Endothelial cell of umbilical vein (primary cell): ENCODE data around the gene FAM120B. TPM values are rescaled to one million over a fixed set of nuclear protein-coding genes. Genes with fewer than 3 reads are reported as not detected.

Experiments used
- BruUV-seq: library from RNA; stranded (reverse); fragments of 400-500 nt; replicated peaks from 2 replicates; lab custom pipeline; 2021; lab: Mats Ljungman, UMichigan
- CTCF ChIA-PET: fragments of 300-600, 350-600 bp; sonication (Branson Sonifier 250); formaldehyde crosslinking; loops from one replicate; lab custom pipeline; 2021; ENCODE audit warnings: antibody characterized with exemption, inconsistent platforms; lab: Charles Lee
- POLR2A ChIA-PET: fragments of 300-600, 350-600 bp; sonication (Branson Sonifier 250); formaldehyde crosslinking; loops from one replicate; lab custom pipeline; 2021; ENCODE audit warnings: antibody characterized with exemption, inconsistent platforms; lab: Charles Lee
- DNase-seq: peaks from one replicate; pipeline ENCODE4 v3.0.0-alpha.2; 2011; ENCODE audit warnings: low read depth, low spot score
- FAIRE-seq: peaks from 2 replicates; lab custom pipeline; 2011; peaks lifted over from hg19 to GRCh38; lab: Jason Lieb, UNC
- H2AFZ ChIP-seq: 2 replicates; pipeline ENCODE4 v1.6.0; 2012; ENCODE audit warnings: low read depth, low read length, control low read depth, inconsistent platforms
- H3K27ac ChIP-seq: 2 replicates; pipeline ENCODE4 v1.5.1; 2011; ENCODE audit warnings: low read depth, mild to moderate bottlenecking, control low read depth, low read length, moderate library complexity; ENCODE audit not compliant: insufficient read depth
- H3K27me3 ChIP-seq, 2 experiments: 2 replicates each; pipeline versions ENCODE4 v1.6.0 to v1.6.1; 2011; ENCODE audit warnings: low read length in 2 of 2, mixed read lengths in 1 of 2; ENCODE audit not compliant: control insufficient read depth in 2 of 2, insufficient read depth in 2 of 2
- H3K36me3 ChIP-seq, 2 experiments: 2 replicates in 1 of 2; 3 replicates in 1 of 2; pipeline ENCODE4 v1.5.1; 2011; ENCODE audit warnings: low read length in 2 of 2, mild to moderate bottlenecking in 1 of 2, moderate library complexity in 1 of 2; ENCODE audit not compliant: control insufficient read depth in 2 of 2, insufficient read depth in 2 of 2; ENCODE audit errors: extremely low read depth in 1 of 2
- H3K4me1 ChIP-seq: 3 replicates; pipeline ENCODE4 v1.5.1; 2011; ENCODE audit warnings: mild to moderate bottlenecking, low read length; ENCODE audit not compliant: control insufficient read depth, insufficient read depth; ENCODE audit errors: extremely low read depth
- H3K4me2 ChIP-seq: 2 replicates; pipeline ENCODE4 v1.6.1; 2011; ENCODE audit warnings: low read length, control low read depth, mixed read lengths; ENCODE audit not compliant: insufficient read depth
- H3K4me3 ChIP-seq, 3 experiments: fragments of 200-600 bp in 1 of 3; sonication (generic), shearing (Covaris generic) in 1 of 3; replicated peaks in 1 of 3; 2 replicates each; pipeline ENCODE4 v1.5.1; 2011 to 2016; ENCODE audit warnings: control low read depth in 3 of 3, low read length in 3 of 3, mild to moderate bottlenecking in 2 of 3, inconsistent platforms in 1 of 3, low read depth in 1 of 3, moderate library complexity in 1 of 3; ENCODE audit not compliant: insufficient read depth in 1 of 3
- H3K79me2 ChIP-seq: 2 replicates; pipeline ENCODE4 v1.6.0; 2012; ENCODE audit warnings: low read length, inconsistent platforms; ENCODE audit not compliant: control insufficient read depth, insufficient read depth
- H3K9ac ChIP-seq: replicated peaks from 2 replicates; pipeline ENCODE3; 2011; ENCODE audit warnings: low read length, control low read depth; ENCODE audit not compliant: insufficient read depth; ENCODE audit errors: extremely low read depth
- H3K9me1 ChIP-seq: replicated peaks from 3 replicates; pipeline ENCODE4 v1.6.0; 2011; ENCODE audit warnings: mild to moderate bottlenecking, low read length; ENCODE audit not compliant: control insufficient read depth, insufficient read depth; ENCODE audit errors: extremely low read depth
- H3K9me3 ChIP-seq: replicated peaks from 2 replicates; pipeline ENCODE4 v1.5.1; 2012; ENCODE audit warnings: low read length, inconsistent platforms; ENCODE audit not compliant: control insufficient read depth, insufficient read depth
- H4K20me1 ChIP-seq: replicated peaks from 2 replicates; pipeline ENCODE3; 2011; ENCODE audit warnings: mild to moderate bottlenecking, low read length; ENCODE audit not compliant: control insufficient read depth, insufficient read depth; ENCODE audit errors: extremely low read depth
- EZH2 ChIP-seq: IDR thresholded peaks from 2 replicates; pipeline ENCODE4 v1.6.1; 2012; ENCODE audit warnings: borderline replicate concordance, low read depth, mild to moderate bottlenecking, moderate library complexity, low read length, inconsistent platforms; ENCODE audit not compliant: severe bottlenecking
- FOS ChIP-seq: IDR thresholded peaks from 2 replicates; pipeline ENCODE4 v1.6.1; 2011; ENCODE audit warnings: mild to moderate bottlenecking, low read length, moderate library complexity, borderline replicate concordance; ENCODE audit not compliant: insufficient read depth
- GATA2 ChIP-seq: IDR thresholded peaks from 2 replicates; pipeline ENCODE4 v1.7.0; 2011; ENCODE audit warnings: low read depth, mild to moderate bottlenecking, moderate library complexity, mixed read lengths, low read length; ENCODE audit not compliant: insufficient read length, insufficient read depth
- JUN ChIP-seq: IDR thresholded peaks from 2 replicates; pipeline ENCODE4 v1.6.1; 2011; ENCODE audit warnings: borderline replicate concordance, low read depth; ENCODE audit not compliant: insufficient read length, insufficient read depth
- MAX ChIP-seq: IDR thresholded peaks from 2 replicates; pipeline ENCODE4 v1.6.1; 2011; ENCODE audit not compliant: insufficient read depth, insufficient read length
- MYC ChIP-seq: IDR thresholded peaks from one replicate; pipeline ENCODE4 v1.6.1; 2011; ENCODE audit warnings: mild to moderate bottlenecking, low read depth, low read length
- POLR2A ChIP-seq: IDR thresholded peaks from 2 replicates; pipeline ENCODE4 v1.6.1; 2012; ENCODE audit warnings: low read depth, mild to moderate bottlenecking, control low read depth, low read length
- POLR2AphosphoS5 ChIP-seq: IDR thresholded peaks from 2 replicates; pipeline ENCODE4 v1.6.1; 2012; ENCODE audit warnings: low read depth, mild to moderate bottlenecking, control low read depth, low read length, moderate library complexity; ENCODE audit not compliant: insufficient read depth
- dilution Hi-C: fragments of 300-500 bp; cut with MboI; formaldehyde crosslinking; loops from one replicate; pipeline ENCODE4 v1.15.0; 2019; ENCODE audit warnings: low sequenced_read_pairs; ENCODE audit not compliant: extremely low pct_ligation_motif_present
- intact Hi-C: fragments of 100-400 bp; cut with micrococcal nuclease; formaldehyde crosslinking; loops from one replicate; pipeline ENCODE4 v1.10.0; 2022
- polyA plus RNA-seq, 4 experiments: library from polyadenylated mRNA; depleted of rRNA in 3 of 4; stranded (reverse) in 3 of 4; unstranded in 1 of 4; fragments of >200 nt; gene quantifications; 2 replicates each; pipeline versions ENCODE4 v1.2.1 to v1.2.3, GENCODE V29; 2011 to 2012; ENCODE audit warnings: missing spikeins in 1 of 4
- total RNA-seq: library from RNA; stranded (reverse); gene quantifications from 2 replicates; pipeline ENCODE4 v1.2.3, GENCODE V29; 2021
- TF ChIP-seq, protein P1 (sequence below), 2 donors: IDR thresholded peaks; 1 replicate in 1 of 2; 2 replicates in 1 of 2; pipeline ENCODE4 v1.5.1; 2011; ENCODE audit warnings: low read length in 2 of 2, mild to moderate bottlenecking in 2 of 2, moderate library complexity in 2 of 2, control low read depth in 1 of 2, inconsistent platforms in 1 of 2, low read depth in 1 of 2; ENCODE audit not compliant: insufficient read depth in 1 of 2; ENCODE audit errors: extremely low read depth in 1 of 2

Gene FAM120B
- total and polyA plus RNA-seq, 2 donors (not counting 3 experiments of a cell fraction or from before 2014, with no cell fraction given): 10.8 to 28.2 TPM

- no peak overlapping the region for H3K27ac ChIP-seq
- no peaks in the 10 kb centered on the region for H4K20me1 ChIP-seq
- peaks cover 6 to 21% of the 10 kb centered on the region in 2 experiments for H3K27me3 ChIP-seq
- intact Hi-C loops: loop anchor here (10.0 kb wide), 1 partner anchor 131 kb away; no protein-coding TSS in a partner anchor
- FAIRE-seq (no peak), DNase-seq (no peak)
- H3K9me3 ChIP-seq: no peaks in the 10 kb centered on the region
- H3K4me2 ChIP-seq: no peak overlapping the region
- H3K9ac ChIP-seq: no peak overlapping the region
- TF ChIP-seq GATA2: no peak
- no peak for TF ChIP-seq MAX
- no peak for TF ChIP-seq JUN
- TF ChIP-seq POLR2A: no peak
- TF ChIP-seq, protein P1, sequence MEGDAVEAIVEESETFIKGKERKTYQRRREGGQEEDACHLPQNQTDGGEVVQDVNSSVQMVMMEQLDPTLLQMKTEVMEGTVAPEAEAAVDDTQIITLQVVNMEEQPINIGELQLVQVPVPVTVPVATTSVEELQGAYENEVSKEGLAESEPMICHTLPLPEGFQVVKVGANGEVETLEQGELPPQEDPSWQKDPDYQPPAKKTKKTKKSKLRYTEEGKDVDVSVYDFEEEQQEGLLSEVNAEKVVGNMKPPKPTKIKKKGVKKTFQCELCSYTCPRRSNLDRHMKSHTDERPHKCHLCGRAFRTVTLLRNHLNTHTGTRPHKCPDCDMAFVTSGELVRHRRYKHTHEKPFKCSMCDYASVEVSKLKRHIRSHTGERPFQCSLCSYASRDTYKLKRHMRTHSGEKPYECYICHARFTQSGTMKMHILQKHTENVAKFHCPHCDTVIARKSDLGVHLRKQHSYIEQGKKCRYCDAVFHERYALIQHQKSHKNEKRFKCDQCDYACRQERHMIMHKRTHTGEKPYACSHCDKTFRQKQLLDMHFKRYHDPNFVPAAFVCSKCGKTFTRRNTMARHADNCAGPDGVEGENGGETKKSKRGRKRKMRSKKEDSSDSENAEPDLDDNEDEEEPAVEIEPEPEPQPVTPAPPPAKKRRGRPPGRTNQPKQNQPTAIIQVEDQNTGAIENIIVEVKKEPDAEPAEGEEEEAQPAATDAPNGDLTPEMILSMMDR (IDR thresholded peaks at IDR 0.05; ENCODE audit: extremely low read depth in 1 of 2, insufficient read depth in 1 of 2, low read depth in 1 of 2, low read length in 2 of 2): no peak
- TF ChIP-seq MYC: no peak
- TF ChIP-seq EZH2: no peak
- no peak for TF ChIP-seq FOS
- TF ChIP-seq POLR2AphosphoS5: no peak
- H3K79me2 ChIP-seq: no peaks in the 10 kb centered on the region
- peaks cover 0 to 14% of the 10 kb centered on the region in 2 experiments for H3K36me3 ChIP-seq
- no TSS peak for BruUV-seq
- dilution Hi-C loops: no loop called here
- H3K4me1 ChIP-seq: peaks cover 11% of the 10 kb centered on the region
- CTCF ChIA-PET: interaction anchor here (1.9 kb wide), 1 partner anchor 454 kb away, joined by 8 read pairs; no protein-coding TSS in a partner anchor
- POLR2A ChIA-PET: no interaction called here
- H3K4me3 ChIP-seq: no peak overlapping the region
- no peaks in the 10 kb centered on the region for H3K9me1 ChIP-seq
- no peak overlapping the region for H2AFZ ChIP-seq
These were observed 21.1 kb upstream of the FAM120B start for GRCh38 chr6:170285482-170285881.
